Suppressor macrophage (primary cell): ENCODE measurements around the gene STAP1.

Experiments used
- DNase-seq, 4 experiments: peaks; one replicate each; pipeline ENCODE4 v3.0.0-alpha.2; 2020 to 2022

STAP1 gene

GRCh38 chr4:67556436-67556835 is 2.1 kb upstream of the STAP1 start:
- peak in 1 of 4 experiments; percentile 48 for DNase-seq

GRCh38 chr4:67565284-67565683 is 6.8 kb downstream of the STAP1 start:
- no peak for DNase-seq

GRCh38 chr4:67566335-67566734 is 7.8 kb downstream of the STAP1 start:
- DNase-seq, result no peak

- DNase-seq, result no peak
These were observed 10.3 kb downstream of the STAP1 start for GRCh38 chr4:67568820-67569219.

GRCh38 chr4:67570537-67570936 is 12.0 kb downstream of the STAP1 start:
- DNase-seq, result no peak

- DNase-seq, result no peak
These were observed 13.4 kb downstream of the STAP1 start for GRCh38 chr4:67571975-67572374.

- no peak for DNase-seq
These were observed 14.7 kb downstream of the STAP1 start for GRCh38 chr4:67573193-67573592.

GRCh38 chr4:67575232-67576058 is 16.9 kb downstream of the STAP1 start:
- DNase-seq, result peak in 3 of 4 experiments; percentile 11 to 26 (median 22)

GRCh38 chr4:67576059-67576466 is 17.5 kb downstream of the STAP1 start:
- no peak for DNase-seq

- no peak for DNase-seq
These were observed 18.0 kb downstream of the STAP1 start for GRCh38 chr4:67576538-67576937.

- no peak for DNase-seq
These were observed 22.1 kb downstream of the STAP1 start for GRCh38 chr4:67580577-67580976.

- peak; percentile 22 to 62 (median 36) for DNase-seq
These were observed 22.8 kb downstream of the STAP1 start for GRCh38 chr4:67581208-67581857.

- DNase-seq, result no peak
These were observed 23.4 kb downstream of the STAP1 start for GRCh38 chr4:67581913-67582312.

GRCh38 chr4:67584496-67584895 is 26.0 kb downstream of the STAP1 start:
- no peak for DNase-seq

- no peak for DNase-seq
These were observed 28.6 kb downstream of the STAP1 start for GRCh38 chr4:67587156-67587555.

GRCh38 chr4:67593741-67594175 is 35.2 kb downstream of the STAP1 start:
- peak; percentile 36 to 73 (median 62) for DNase-seq

- DNase-seq, result no peak
These were observed 44.9 kb downstream of the STAP1 start for GRCh38 chr4:67603310-67604028.

- DNase-seq, result no peak
These were observed 45.5 kb downstream of the STAP1 start for GRCh38 chr4:67604029-67604381.

- no peak for DNase-seq
These were observed 46.2 kb downstream of the STAP1 start for GRCh38 chr4:67604749-67605148.

GRCh38 chr4:67608027-67608426 is 49.5 kb downstream of the STAP1 start:
- DNase-seq, result no peak

- no peak for DNase-seq
These were observed 55.7 kb downstream of the STAP1 start for GRCh38 chr4:67614186-67614585.

GRCh38 chr4:67615119-67615518 is 56.6 kb downstream of the STAP1 start:
- peak; percentile 8 to 40 (median 22) for DNase-seq

GRCh38 chr4:67616478-67616877 is 58.0 kb downstream of the STAP1 start:
- DNase-seq, result no peak
